GM12875 (cell line): ENCODE results near the gene TM4SF18.
A peak's percentile ranks its signal among the peaks of the same experiment; 100 is the strongest.

ENCODE experiments used
- H3K4me3 ChIP-seq: one replicate; pipeline ENCODE4 v1.5.1; 2011; ENCODE audit warnings: low read depth, low read length, control low read depth
- CTCF ChIP-seq: IDR thresholded peaks from 2 replicates; pipeline ENCODE4 v1.5.1; 2011; ENCODE audit warnings: low read depth, mild to moderate bottlenecking, control low read depth, inconsistent platforms, low read length, moderate library complexity, borderline replicate concordance; ENCODE audit not compliant: insufficient read depth

Gene TM4SF18

DNA sequence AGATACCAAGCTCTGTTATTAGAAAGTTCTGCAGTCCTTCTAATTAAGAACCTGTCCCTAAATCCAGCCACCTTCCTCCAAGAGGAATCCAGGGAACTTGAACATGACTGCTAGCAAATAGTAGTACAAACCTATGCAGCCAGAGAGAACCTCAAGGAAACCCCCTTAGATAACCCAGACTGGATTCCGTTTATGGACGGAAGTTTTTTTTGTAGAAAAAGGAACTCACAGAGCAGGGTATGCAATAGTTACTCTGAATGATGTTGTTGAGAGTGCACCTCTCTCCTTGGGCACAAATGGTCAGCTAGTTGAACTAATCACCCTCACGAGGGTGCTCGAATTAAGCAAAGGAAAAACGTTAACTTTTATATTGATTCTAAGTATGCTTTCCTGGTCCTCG is 40.8 kb downstream of the TM4SF18 start:
- no peak overlapping the region for H3K4me3 ChIP-seq
- no peak for TF ChIP-seq CTCF

GRCh38 chr3:149291178-149291577 is 42.3 kb downstream of the TM4SF18 start:
- TF ChIP-seq CTCF, result peak; percentile 49; the same call in 1 of the 2 replicates
- H3K4me3 ChIP-seq, result no peak overlapping the region

DNA sequence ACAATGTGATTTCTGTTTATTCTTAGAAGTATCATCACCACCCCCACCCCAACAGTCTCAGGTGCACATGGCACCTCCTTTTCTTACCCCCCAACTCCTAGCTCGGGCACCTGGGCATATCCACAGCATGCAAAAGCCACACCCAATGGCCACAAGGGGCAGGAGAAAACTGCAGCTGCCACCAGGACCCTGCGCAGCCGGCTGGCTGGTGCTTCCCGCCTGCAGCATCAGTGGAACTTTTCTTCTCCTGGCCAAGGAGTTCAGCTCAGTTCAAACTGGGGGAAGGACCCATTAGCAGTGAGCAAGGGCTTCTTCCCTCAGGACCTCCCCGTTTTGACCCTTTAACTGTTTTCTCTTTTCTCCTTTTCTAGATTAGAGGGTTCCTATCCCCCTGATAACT is 44.8 kb downstream of the TM4SF18 start:
- no peak for TF ChIP-seq CTCF
- H3K4me3 ChIP-seq, result no peak overlapping the region

DNA sequence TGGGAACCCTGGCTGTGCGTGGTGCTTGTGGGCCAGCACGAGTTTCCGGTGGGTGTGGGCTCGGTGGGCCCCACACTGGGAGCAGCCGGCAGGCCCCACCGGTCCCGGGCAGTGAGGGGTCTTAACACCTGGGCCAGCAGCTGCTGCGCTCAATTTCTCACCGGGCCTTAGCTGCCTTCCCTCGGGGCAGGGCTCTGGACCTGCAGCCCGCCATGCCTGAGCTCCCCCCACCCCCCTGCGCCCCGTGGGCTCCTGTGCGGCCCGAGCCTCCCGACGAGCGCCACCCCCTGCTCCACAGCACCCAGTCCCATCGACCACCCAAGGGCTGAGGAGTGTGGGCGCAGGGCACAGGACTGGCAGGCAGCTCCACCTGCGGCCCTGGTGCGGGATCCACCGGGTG is 49.4 kb downstream of the TM4SF18 start:
- no peak overlapping the region for H3K4me3 ChIP-seq
- TF ChIP-seq CTCF, result no peak

DNA sequence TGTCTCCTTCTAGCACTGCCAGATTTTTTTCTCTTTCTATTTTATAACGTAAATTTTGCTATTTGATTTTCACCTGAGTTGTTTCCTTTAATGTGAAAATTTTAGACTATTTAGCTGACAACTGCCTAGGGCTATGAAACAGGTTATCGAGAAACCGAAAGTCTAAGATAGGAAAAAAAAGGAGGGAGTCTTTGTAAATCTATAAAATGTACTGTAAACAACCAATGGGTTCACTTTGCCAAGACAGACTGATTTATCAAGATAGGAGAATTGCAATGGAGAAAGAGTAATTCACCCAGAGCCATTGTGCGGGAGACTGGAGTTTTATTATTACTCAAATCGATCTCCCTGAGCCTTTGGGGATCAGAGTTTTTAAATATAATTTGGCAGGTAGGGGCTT is 50.0 kb downstream of the TM4SF18 start:
- no peak overlapping the region for H3K4me3 ChIP-seq
- no peak for TF ChIP-seq CTCF

GRCh38 chr3:149282836-149283235 is 50.6 kb downstream of the TM4SF18 start:
- no peak for TF ChIP-seq CTCF

DNA sequence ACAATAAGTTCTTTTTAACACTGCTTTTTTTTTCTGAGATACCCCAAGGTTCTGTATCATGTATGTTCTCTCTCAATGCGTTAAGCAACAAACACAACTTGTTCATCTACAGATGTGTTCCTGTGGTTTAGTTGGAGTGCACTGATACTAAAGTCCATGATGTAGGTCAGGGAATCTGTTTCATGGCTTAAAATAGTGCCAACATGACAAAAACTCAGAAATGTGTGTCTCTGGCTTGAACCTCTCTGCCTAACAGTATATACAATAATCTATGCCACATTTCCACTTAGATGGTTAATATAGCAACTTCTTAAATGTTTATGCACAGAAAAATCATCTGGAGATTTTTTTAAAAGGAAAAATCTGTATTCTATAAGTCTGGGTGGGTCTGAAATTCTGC is 51.1 kb downstream of the TM4SF18 start:
- no peak overlapping the region for H3K4me3 ChIP-seq
- TF ChIP-seq CTCF, result no peak

More at GRCh38 chr3:149282836-149283235, 50.6 kb downstream of the TM4SF18 start:
- H3K4me3 ChIP-seq, result no peak overlapping the region
